Measurements from ENCODE around the gene CRIP3.
A peak's percentile ranks its signal among the peaks of the same experiment; 100 is the strongest.
"Not testable (repeated sequence)": the region's sequence is repeated elsewhere in the genome, so short reads cannot be mapped to it uniquely, and the experiment has no call there.

Gene CRIP3, protein sequence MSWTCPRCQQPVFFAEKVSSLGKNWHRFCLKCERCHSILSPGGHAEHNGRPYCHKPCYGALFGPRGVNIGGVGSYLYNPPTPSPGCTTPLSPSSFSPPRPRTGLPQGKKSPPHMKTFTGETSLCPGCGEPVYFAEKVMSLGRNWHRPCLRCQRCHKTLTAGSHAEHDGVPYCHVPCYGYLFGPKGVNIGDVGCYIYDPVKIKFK

GRCh38 chr6:43308101-43308989 is at the start of gene CRIP3:
CRIP3 (minus strand) TSS chr6:43308826; CDS start chr6:43308792, 34 bp downstream.
- peak; percentile 80 for DNase-seq (ENCODE audit: low spot score)

- peak; percentile 61 for DNase-seq (ENCODE audit: low spot score)
Measured at GRCh38 chr6:43355862-43356590, 47.4 kb upstream of the CRIP3 start.

DNA sequence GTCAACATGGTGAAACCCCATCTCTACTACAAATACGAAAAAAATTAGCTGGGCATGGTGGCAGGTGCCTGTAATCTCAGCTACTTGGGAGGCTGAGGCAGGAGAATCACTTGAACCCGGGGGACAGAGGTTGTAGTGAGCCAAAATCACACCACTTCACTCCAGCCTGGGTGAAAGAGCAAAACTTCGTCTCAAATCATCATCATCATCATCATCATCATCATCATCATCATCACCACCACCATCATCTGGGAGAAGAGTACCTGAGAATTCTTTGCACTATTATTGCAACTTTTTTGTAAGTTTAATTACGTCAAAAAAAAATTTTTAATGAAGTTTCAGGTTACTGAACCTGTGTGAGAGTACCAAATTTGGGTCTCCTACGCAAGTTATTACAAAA is 43.3 kb upstream of the CRIP3 start:
- DNase-seq (ENCODE audit: low spot score): not testable (repeated sequence)

DNA sequence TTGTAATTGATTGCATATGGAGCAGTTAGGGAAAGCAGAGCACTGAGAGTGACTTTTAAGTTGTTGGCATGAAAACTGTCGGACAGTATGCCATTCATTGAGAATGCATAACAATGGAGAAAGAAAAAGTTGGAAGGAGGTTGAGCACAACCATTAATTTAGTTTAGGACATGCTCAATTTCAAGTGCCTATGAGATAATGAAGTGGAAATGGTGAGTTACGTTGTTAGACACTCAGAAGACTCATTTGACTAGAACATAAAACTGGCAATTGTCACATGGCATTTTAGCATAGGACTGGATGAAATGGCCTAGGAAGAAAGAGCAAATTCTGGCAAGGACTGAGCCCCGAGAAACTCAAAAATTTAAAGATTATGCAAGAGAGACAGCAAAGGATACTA is 38.8 kb upstream of the CRIP3 start:
- DNase-seq (ENCODE audit: low spot score): no peak

GRCh38 chr6:43347021-43347420 is 38.4 kb upstream of the CRIP3 start:
- DNase-seq (ENCODE audit: low spot score): no peak

GRCh38 chr6:43346243-43346642 is 37.6 kb upstream of the CRIP3 start:
- not testable (repeated sequence) for DNase-seq (ENCODE audit: low spot score)

- DNase-seq (ENCODE audit: low spot score): no peak
Measured at GRCh38 chr6:43339168-43339567, 30.5 kb upstream of the CRIP3 start.

GRCh38 chr6:43338243-43338642 is 29.6 kb upstream of the CRIP3 start:
- no peak for DNase-seq (ENCODE audit: low spot score)

DNA sequence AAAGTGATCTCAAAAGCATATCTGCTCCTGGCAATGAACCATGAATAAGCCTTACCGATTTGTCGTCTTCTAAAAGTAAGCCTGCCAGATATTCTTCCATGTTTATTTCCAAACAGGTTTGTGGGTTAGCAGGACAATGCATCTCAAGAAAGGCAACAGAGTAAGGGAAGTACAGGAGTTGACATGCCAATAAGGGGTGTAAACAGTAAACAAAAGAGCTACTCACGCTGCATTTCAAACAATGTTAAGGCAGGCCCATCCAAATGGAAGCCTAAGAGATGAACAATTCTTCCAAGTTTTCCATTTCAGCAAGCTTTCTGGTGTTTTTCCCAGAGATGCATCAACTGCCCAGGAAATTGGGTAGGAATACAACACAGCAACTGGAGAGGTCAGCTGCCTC is 27.8 kb upstream of the CRIP3 start:
- DNase-seq (ENCODE audit: low spot score): no peak

GRCh38 chr6:43335469-43335868 is 26.8 kb upstream of the CRIP3 start:
- DNase-seq (ENCODE audit: low spot score): no peak

DNA sequence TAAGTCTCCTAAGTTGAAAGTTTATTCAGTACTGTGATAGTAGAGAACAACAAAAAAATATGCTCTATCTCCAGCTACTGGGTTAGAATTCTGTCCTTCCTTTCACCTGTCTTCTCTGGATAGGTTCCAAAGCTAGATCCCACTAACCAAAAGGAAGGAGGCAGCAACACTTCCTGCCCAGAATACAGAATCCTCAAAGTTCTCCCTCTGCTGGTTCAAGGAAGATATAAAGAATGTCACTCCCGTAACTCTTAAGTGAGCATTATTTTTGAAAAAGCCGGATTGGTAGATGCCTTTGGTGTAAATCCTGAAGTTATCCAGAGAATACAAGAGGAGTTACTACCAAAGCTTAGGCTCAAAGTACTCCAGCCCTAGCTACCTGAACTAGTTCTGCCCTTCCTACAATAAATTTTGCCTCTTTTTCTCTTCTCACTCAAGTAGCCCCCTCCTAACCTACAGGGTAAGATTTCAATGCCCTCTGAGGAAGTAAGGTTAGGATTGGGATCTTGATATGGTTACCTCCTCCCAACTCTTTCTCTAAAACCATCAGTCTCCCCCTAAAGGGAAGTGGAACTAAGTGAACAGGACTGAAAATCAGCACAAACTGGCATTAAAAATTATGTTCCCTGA is 26.0 kb upstream of the CRIP3 start:
- peak; percentile 67 for DNase-seq (ENCODE audit: low spot score)

DNA sequence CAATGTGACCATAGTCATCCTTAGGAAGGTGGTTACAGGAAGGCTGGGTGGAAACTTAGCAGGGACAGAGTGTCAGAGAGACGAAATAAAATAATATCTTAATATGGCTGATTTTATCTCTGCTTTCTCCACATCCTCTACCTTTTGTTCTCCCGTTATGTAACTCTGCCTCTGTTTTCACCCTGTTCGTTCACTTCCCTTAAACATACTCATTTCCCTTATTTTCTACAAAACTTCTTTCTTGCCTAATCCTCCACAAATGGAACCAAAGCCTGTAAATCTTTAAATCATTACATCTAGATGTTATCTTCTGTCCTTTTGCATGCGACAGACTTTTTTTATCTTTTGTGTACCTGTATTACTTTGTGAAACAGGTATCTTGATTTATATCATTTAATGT is 23.3 kb upstream of the CRIP3 start:
- DNase-seq (ENCODE audit: low spot score): no peak

- no peak for DNase-seq (ENCODE audit: low spot score)
Measured at GRCh38 chr6:43331470-43331869, 22.8 kb upstream of the CRIP3 start.

DNA sequence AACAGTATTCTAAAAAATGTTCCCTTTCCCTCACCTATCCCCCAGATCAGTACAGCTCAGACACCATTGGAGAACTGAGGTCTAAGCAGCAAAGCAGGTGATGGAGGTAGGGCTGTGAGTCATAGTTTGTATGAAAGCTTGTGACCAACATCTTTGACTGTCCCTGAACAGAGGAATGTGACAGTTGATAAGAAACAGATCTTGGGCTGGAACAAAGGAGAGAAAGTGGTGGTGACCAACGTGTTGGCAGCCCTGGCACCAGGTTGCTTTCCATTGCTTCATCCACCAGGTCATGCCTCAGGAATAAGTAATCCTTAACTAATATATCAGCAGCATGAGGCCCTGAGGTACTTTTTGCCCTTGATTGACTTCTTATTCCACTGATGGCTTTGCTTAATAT is 19.9 kb upstream of the CRIP3 start:
- DNase-seq (ENCODE audit: low spot score): no peak

GRCh38 chr6:43325876-43326275 is 17.2 kb upstream of the CRIP3 start:
- DNase-seq (ENCODE audit: low spot score): no peak

DNA sequence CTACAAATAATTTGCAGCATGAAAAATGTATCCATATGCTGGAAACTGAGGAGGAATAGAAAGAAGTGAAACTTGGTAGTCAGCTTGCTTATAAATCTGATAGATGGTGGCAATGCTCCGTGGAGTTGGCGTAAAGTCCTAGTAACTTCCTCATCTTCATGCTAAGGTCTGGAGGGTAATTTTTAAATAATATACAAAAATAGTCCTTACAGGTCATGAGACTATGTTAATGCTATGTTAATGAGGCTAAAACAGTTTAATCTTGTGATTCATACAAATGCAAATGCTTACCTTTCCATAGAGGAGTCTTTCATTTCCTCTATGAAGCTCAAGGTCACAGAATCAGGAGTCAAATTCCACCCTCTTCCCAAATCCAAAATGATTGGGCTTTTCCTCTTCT is 9.4 kb upstream of the CRIP3 start:
- DNase-seq (ENCODE audit: low spot score): no peak

GRCh38 chr6:43313813-43314212 is 5.2 kb upstream of the CRIP3 start:
- DNase-seq (ENCODE audit: low spot score): no peak

- DNase-seq (ENCODE audit: low spot score): no peak
Measured at GRCh38 chr6:43311666-43312065, 3.0 kb upstream of the CRIP3 start.

- no peak for DNase-seq (ENCODE audit: low spot score)
Measured at GRCh38 chr6:43310624-43311023, 2.0 kb upstream of the CRIP3 start.

GRCh38 chr6:43310134-43310533 is 1.5 kb upstream of the CRIP3 start:
- DNase-seq (ENCODE audit: low spot score): no peak

- no peak for DNase-seq (ENCODE audit: low spot score)
Measured at GRCh38 chr6:43308990-43309477, 408 bp upstream of the CRIP3 start.

DNA sequence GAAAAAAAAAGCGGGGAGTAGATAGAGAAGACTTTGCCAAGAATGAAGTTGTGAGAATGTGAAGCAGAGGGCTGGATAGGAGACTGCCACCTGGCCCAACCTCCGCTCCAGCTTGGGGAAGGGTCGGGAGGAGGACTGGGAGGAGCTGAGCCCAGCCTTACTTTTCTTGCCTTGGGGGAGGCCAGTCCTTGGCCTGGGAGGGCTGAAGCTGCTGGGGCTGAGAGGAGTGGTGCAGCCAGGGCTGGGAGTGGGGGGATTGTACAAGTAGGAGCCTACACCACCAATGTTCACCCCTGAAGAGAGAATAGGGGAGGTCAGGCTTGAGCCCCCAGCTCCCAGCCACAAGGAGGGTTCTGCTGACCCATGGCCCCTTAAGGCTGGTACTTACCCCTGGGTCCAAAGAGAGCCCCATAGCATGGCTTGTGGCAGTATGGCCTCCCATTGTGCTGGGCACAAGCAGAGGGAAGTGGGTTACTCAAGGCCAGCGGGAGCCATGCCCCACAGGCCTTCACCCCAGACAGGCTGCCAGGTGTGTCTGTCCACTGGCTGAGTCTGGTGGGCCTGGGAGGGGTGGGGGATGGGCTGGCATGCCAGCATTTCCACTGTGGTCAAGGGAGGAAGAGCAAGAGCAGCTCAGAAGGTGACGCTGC is 1.1 kb downstream of the CRIP3 start:
- DNase-seq (ENCODE audit: low spot score): no peak

All from iPS-NIHi11 (cell line).